K562 (cell line): ENCODE measurements around the gene CC2D1A. TPM values are rescaled to one million over a fixed set of nuclear protein-coding genes. Genes with fewer than 3 reads are reported as not detected.

Experiments
- ARID1B ChIP-seq: fragments of 450-650 bp; IDR thresholded peaks from 2 replicates; pipeline ENCODE4 v1.6.1; 2016; ENCODE audit warnings: antibody characterized with exemption, mild to moderate bottlenecking, inconsistent platforms
- BACH1 ChIP-seq: fragments of 200-800 bp; sonication (Bioruptor generic); IDR thresholded peaks from 2 replicates; pipeline ENCODE4 v1.6.1; 2016; ENCODE audit warnings: missing genetic modification characterization, missing compliant biosample characterization
- BCL6 ChIP-seq: fragments of 250-450 bp; sonication (Bioruptor Pico); IDR thresholded peaks from 2 replicates; pipeline ENCODE4 v1.4.0; 2020
- ESRRB ChIP-seq: fragments of 250-450 bp; sonication (Bioruptor Pico); IDR thresholded peaks from 2 replicates; pipeline ENCODE4 v1.5.0; 2020; ENCODE audit warnings: mild to moderate bottlenecking, moderate library complexity, borderline replicate concordance
- FUS ChIP-seq: fragments of 200-400 bp; formaldehyde crosslinking; optimal IDR thresholded peaks from 2 replicates; pipeline ENCODE3; 2017; ENCODE audit warnings: low read depth, low read length
- GTF2E2 ChIP-seq: fragments of 200-800 bp; sonication (Bioruptor generic); IDR thresholded peaks from 2 replicates; pipeline ENCODE4 v1.6.1; 2016; ENCODE audit warnings: missing genetic modification characterization, missing compliant biosample characterization
- IFI16 ChIP-seq: fragments of 250-450 bp; sonication (Bioruptor Pico); IDR thresholded peaks from 2 replicates; pipeline ENCODE4 v2.1.2; 2022; ENCODE audit warnings: mild to moderate bottlenecking, inconsistent platforms
- KLF16 ChIP-seq: IDR thresholded peaks from 2 replicates; pipeline ENCODE4 v1.6.1; 2016; ENCODE audit warnings: antibody characterized with exemption
- MAFG ChIP-seq: fragments of 450-650 bp; conservative IDR thresholded peaks from 2 replicates; pipeline ENCODE4 v1.6.1; 2016; ENCODE audit warnings: missing genetic modification characterization, missing compliant biosample characterization
- NFE2 ChIP-seq: IDR thresholded peaks from 2 replicates; pipeline ENCODE4 v1.6.1; 2014; ENCODE audit warnings: antibody characterized with exemption, low read depth
- NUFIP1 ChIP-seq: fragments of 450-650 bp; IDR thresholded peaks from 2 replicates; pipeline ENCODE4 v1.6.1; 2018; ENCODE audit not compliant: partially characterized antibody
- PHF20 ChIP-seq: fragments of 450-650 bp; IDR thresholded peaks from 2 replicates; pipeline ENCODE4 v1.6.1; 2018; ENCODE audit not compliant: partially characterized antibody
- SAFB ChIP-seq: fragments of 200-400 bp; formaldehyde crosslinking; IDR thresholded peaks from 2 replicates; pipeline ENCODE4 v1.6.1; 2017; ENCODE audit warnings: low read depth, low read length, borderline replicate concordance
- SAFB2 ChIP-seq: fragments of 200-400 bp; formaldehyde crosslinking; IDR thresholded peaks from 2 replicates; pipeline ENCODE4 v1.6.1; 2018; ENCODE audit warnings: borderline replicate concordance, low read length, low read depth, moderate library complexity; ENCODE audit not compliant: severe bottlenecking
- SIN3B ChIP-seq: fragments of 450-650 bp; IDR thresholded peaks from 2 replicates; pipeline ENCODE4 v1.6.1; 2017; ENCODE audit warnings: low read depth, mild to moderate bottlenecking, moderate library complexity
- SMAD1 ChIP-seq: fragments of 150-350 bp; IDR thresholded peaks from 2 replicates; pipeline ENCODE4 v1.6.1; 2014; ENCODE audit warnings: low read length, low read depth; ENCODE audit not compliant: partially characterized antibody
- SMAD3 ChIP-seq: fragments of 450-650 bp; formaldehyde crosslinking; conservative IDR thresholded peaks from 2 replicates; pipeline ENCODE4 v1.4.0; 2020; ENCODE audit warnings: mild to moderate bottlenecking
- TAF9B ChIP-seq: fragments of 450-650 bp; IDR thresholded peaks from 2 replicates; pipeline ENCODE4 v1.6.1; 2018; ENCODE audit warnings: mild to moderate bottlenecking; ENCODE audit not compliant: partially characterized antibody
- TRIM24 ChIP-seq, 2 experiments: fragments of 450-650 bp; IDR thresholded peaks; 2 replicates each; pipeline ENCODE4 v1.6.1; 2016
- ZNF785 ChIP-seq: fragments of 250-450 bp; sonication (Bioruptor Pico); IDR thresholded peaks from 2 replicates; pipeline ENCODE4 v1.4.0; 2020; ENCODE audit warnings: mild to moderate bottlenecking
- polyA plus RNA-seq, 8 experiments: library from polyadenylated mRNA; depleted of rRNA in 4 of 8; stranded (reverse) in 5 of 8; unstranded in 3 of 8; fragments of >200 nt; fragmentation: Nextera tagmentation in 2 of 8; fragmentation: Illumina TruSeq in 1 of 8; extraction: Ambion mirVana in 2 of 8; extraction: Trizol in 1 of 8; gene quantifications; 2 replicates each; pipeline versions ENCODE4 v1.2.1 to v1.2.3, GENCODE V29; 2011 to 2014; ENCODE audit warnings: inconsistent platforms in 1 of 8, missing spikeins in 1 of 8
- total RNA-seq, 7 experiments: library from RNA; depleted of rRNA in 6 of 7; stranded (reverse); fragments of >200 nt in 6 of 7; fragmentation: Illumina TruSeq in 2 of 7; extraction: Trizol in 2 of 7; gene quantifications; 2 replicates each; pipeline versions ENCODE4 v1.2.1 to v1.2.3, GENCODE V29; 2011 to 2021; ENCODE audit warnings: low replicate concordance in 1 of 7
- TF ChIP-seq, protein P1 (sequence below): sonication (generic); formaldehyde crosslinking; IDR thresholded peaks from 2 replicates; pipeline ENCODE4 v1.8.0; 2022; ENCODE audit warnings: mild to moderate bottlenecking, missing genetic modification reagents
- TF ChIP-seq, protein P2 (sequence below): IDR thresholded peaks from 2 replicates; pipeline ENCODE4 v1.6.1; 2011; ENCODE audit warnings: borderline replicate concordance, low read depth, mild to moderate bottlenecking, moderate library complexity, low read length; ENCODE audit not compliant: insufficient read depth, poor library complexity, severe bottlenecking

Gene CC2D1A
- total and polyA plus RNA-seq, 9 of the 15 experiments (the other 6 are each of a cell fraction or from before 2014, with no cell fraction given) = 0.32 to 31.0 (median 12.9) TPM

DNA sequence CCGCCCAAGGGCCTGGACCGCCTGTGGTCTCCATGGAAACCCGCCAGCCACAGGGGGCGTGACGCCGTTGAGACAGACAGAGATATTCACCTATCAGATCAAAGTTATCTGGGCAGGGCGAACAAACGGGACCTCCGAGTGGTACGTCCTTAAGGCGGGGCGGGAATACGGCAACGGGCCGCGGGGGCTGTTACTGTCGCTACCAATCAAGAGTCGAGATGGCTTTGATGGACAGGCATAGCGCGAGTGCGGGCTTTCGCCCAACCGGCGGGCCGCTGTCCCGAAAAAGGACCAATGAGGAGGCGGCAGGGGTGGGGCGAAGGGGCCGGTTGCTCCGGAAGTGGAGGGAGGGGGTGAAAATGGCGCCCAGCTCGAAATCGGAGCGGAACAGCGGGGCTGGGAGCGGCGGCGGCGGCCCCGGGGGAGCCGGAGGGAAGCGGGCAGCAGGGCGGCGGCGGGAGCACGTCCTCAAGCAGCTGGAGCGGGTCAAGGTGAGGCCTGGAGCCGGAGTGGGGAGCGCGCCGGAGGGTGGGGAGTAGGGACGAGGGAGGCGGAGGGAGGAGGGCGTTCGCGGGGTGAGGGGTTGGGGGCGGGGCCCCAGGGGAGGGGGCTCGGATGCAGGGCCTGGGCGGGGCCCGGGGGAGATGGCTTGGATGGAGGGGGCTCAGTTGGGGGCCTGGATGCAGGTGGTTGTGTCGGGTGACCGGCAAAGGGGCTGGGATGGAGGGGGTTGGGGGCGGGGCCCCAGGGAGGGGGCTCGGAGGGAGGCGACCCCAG, 46.3 kb downstream of the CC2D1A start, which contains the start of gene DCAF15 (continued):
- TF ChIP-seq KLF16 (peak; percentile 63; the same call in 1 of the 2 replicates), SAFB2 (no peak), IFI16 (CRISPR knock-in tag) (no peak), SMAD3 (CRISPR knock-in tag) (no peak), ESRRB (no peak), ZNF785 (CRISPR knock-in tag) (no peak), NUFIP1 (no peak), ARID1B (no peak), GTF2E2 (tag) (peak; percentile 43; the same call in 1 of the 2 replicates), SMAD1 (no peak), MAFG (tag) (no peak), FUS (no peak), BACH1 (tag) (no peak), SIN3B (peak; percentile 85), TRIM24 (IDR thresholded peaks at IDR 0.05) (no peak), NFE2 (no peak), BCL6 (no peak), TAF9B (peak; percentile 95), SAFB (no peak), PHF20 (peak; percentile 83)
- TF ChIP-seq, protein P1, sequence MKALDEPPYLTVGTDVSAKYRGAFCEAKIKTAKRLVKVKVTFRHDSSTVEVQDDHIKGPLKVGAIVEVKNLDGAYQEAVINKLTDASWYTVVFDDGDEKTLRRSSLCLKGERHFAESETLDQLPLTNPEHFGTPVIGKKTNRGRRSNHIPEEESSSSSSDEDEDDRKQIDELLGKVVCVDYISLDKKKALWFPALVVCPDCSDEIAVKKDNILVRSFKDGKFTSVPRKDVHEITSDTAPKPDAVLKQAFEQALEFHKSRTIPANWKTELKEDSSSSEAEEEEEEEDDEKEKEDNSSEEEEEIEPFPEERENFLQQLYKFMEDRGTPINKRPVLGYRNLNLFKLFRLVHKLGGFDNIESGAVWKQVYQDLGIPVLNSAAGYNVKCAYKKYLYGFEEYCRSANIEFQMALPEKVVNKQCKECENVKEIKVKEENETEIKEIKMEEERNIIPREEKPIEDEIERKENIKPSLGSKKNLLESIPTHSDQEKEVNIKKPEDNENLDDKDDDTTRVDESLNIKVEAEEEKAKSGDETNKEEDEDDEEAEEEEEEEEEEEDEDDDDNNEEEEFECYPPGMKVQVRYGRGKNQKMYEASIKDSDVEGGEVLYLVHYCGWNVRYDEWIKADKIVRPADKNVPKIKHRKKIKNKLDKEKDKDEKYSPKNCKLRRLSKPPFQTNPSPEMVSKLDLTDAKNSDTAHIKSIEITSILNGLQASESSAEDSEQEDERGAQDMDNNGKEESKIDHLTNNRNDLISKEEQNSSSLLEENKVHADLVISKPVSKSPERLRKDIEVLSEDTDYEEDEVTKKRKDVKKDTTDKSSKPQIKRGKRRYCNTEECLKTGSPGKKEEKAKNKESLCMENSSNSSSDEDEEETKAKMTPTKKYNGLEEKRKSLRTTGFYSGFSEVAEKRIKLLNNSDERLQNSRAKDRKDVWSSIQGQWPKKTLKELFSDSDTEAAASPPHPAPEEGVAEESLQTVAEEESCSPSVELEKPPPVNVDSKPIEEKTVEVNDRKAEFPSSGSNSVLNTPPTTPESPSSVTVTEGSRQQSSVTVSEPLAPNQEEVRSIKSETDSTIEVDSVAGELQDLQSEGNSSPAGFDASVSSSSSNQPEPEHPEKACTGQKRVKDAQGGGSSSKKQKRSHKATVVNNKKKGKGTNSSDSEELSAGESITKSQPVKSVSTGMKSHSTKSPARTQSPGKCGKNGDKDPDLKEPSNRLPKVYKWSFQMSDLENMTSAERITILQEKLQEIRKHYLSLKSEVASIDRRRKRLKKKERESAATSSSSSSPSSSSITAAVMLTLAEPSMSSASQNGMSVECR (CRISPR knock-in tag) = no peak
- TF ChIP-seq, protein P2, sequence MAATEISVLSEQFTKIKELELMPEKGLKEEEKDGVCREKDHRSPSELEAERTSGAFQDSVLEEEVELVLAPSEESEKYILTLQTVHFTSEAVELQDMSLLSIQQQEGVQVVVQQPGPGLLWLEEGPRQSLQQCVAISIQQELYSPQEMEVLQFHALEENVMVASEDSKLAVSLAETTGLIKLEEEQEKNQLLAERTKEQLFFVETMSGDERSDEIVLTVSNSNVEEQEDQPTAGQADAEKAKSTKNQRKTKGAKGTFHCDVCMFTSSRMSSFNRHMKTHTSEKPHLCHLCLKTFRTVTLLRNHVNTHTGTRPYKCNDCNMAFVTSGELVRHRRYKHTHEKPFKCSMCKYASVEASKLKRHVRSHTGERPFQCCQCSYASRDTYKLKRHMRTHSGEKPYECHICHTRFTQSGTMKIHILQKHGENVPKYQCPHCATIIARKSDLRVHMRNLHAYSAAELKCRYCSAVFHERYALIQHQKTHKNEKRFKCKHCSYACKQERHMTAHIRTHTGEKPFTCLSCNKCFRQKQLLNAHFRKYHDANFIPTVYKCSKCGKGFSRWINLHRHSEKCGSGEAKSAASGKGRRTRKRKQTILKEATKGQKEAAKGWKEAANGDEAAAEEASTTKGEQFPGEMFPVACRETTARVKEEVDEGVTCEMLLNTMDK = no peak
